MCF 10A (cell line): ENCODE measurements around the gene HABP2. TPM values are rescaled to one million over a fixed set of nuclear protein-coding genes. Genes with fewer than 3 reads are reported as not detected.

Source experiments
- BruUV-seq: library from RNA; stranded (reverse); fragments of 400-500 nt; replicated peaks from 2 replicates; lab custom pipeline; 2021; lab: Mats Ljungman, UMichigan
- CTCF ChIA-PET: fragments of 300-600 bp; sonication (Branson Sonifier 250); formaldehyde crosslinking; extraction: SDS; loops from one replicate; lab custom pipeline; 2021; ENCODE audit warnings: antibody characterized with exemption, inconsistent platforms; lab: Yijun Ruan, JAX
- POLR2A ChIA-PET: fragments of 300-600, 350-650 bp; sonication (Branson Sonifier 250); formaldehyde crosslinking; extraction: SDS; loops from one replicate; lab custom pipeline; 2020; ENCODE audit warnings: antibody characterized with exemption, inconsistent platforms; lab: Yijun Ruan, JAX
- DNase-seq: peaks from one replicate; pipeline ENCODE4 v3.0.0-alpha.2; 2018; ENCODE audit not compliant: unreplicated experiment
- H3K27ac Mint-ChIP-seq: one replicate; pipeline ENCODE4 v1.8.0; 2022; ENCODE audit warnings: mild to moderate bottlenecking, low read depth, mixed read lengths; ENCODE audit not compliant: unreplicated experiment
- H3K27me3 Mint-ChIP-seq: one replicate; pipeline ENCODE4 v1.8.0; 2022; ENCODE audit warnings: mixed read lengths; ENCODE audit not compliant: insufficient read depth, unreplicated experiment
- H3K36me3 Mint-ChIP-seq: one replicate; pipeline ENCODE4 v1.8.0; 2022; ENCODE audit warnings: mild to moderate bottlenecking, moderate library complexity, mixed read lengths; ENCODE audit not compliant: insufficient read depth, unreplicated experiment
- H3K4me1 Mint-ChIP-seq: one replicate; pipeline ENCODE4 v1.8.0; 2022; ENCODE audit warnings: mixed read lengths; ENCODE audit not compliant: insufficient read depth, unreplicated experiment
- H3K4me3 Mint-ChIP-seq: one replicate; pipeline ENCODE4 v1.8.0; 2022; ENCODE audit warnings: mild to moderate bottlenecking, moderate library complexity, mixed read lengths; ENCODE audit not compliant: unreplicated experiment
- H3K9me3 Mint-ChIP-seq: one replicate; pipeline ENCODE4 v1.8.0; 2022; ENCODE audit warnings: mixed read lengths; ENCODE audit not compliant: unreplicated experiment
- intact Hi-C: fragments of 100-400 bp; cut with micrococcal nuclease; formaldehyde crosslinking; loops from 2 replicates; pipeline ENCODE4 v1.14.1; 2022
- total RNA-seq: library from RNA; stranded (reverse); gene quantifications from 2 replicates; pipeline ENCODE4 v1.2.3, GENCODE V29; 2022
- TF ChIP-seq, protein P1 (sequence below): fragments of 200-600 bp; IDR thresholded peaks from one replicate; pipeline ENCODE4 v1.8.0; 2022; ENCODE audit warnings: antibody characterized with exemption, mild to moderate bottlenecking; ENCODE audit not compliant: unreplicated experiment

HABP2 gene
- total RNA-seq, 1 experiment from 2014 or later, result not detected

GRCh38 chr10:113511419-113511818 is 41.4 kb upstream of the HABP2 start:
- intact Hi-C loops, result no loop called here
- Mint-ChIP-seq H3K9me3 (peaks cover 11% of the 10 kb centered on the region), H3K36me3 (no peaks in the 10 kb centered on the region), H3K4me1 (no peaks in the 10 kb centered on the region), H3K27ac (no peak overlapping the region), H3K4me3 (no peak overlapping the region), H3K27me3 (peaks cover 48% of the 10 kb centered on the region)
- BruUV-seq, result no TSS peak
- CTCF ChIA-PET, result interaction anchor here (0.7 to 1.7 kb wide), 3 partner anchors 14 to 126 kb away, joined by 4 to 5 read pairs (median 4); no protein-coding TSS in a partner anchor
- DNase-seq, result no peak
- TF ChIP-seq, protein P1, sequence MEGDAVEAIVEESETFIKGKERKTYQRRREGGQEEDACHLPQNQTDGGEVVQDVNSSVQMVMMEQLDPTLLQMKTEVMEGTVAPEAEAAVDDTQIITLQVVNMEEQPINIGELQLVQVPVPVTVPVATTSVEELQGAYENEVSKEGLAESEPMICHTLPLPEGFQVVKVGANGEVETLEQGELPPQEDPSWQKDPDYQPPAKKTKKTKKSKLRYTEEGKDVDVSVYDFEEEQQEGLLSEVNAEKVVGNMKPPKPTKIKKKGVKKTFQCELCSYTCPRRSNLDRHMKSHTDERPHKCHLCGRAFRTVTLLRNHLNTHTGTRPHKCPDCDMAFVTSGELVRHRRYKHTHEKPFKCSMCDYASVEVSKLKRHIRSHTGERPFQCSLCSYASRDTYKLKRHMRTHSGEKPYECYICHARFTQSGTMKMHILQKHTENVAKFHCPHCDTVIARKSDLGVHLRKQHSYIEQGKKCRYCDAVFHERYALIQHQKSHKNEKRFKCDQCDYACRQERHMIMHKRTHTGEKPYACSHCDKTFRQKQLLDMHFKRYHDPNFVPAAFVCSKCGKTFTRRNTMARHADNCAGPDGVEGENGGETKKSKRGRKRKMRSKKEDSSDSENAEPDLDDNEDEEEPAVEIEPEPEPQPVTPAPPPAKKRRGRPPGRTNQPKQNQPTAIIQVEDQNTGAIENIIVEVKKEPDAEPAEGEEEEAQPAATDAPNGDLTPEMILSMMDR, result no peak
- POLR2A ChIA-PET, result no interaction called here

DNA sequence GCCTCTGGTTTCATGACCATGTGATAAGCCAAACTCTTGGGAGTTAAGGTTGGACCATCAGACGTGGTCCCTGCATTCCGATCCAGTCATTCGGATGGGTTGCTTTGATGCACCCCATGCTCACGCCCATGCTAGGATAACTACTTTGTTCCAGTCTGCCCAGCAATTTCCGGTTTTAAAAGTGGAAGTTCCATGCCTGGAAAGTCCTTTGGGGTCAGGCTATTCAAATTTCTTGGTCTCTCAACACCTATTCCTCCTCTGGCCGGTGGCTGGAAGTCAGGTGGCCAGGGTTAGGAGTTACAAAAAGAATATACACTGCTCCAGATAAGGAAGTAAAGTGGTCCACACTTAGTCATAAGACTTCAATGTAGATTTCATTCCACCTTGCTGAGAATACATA is 37.7 kb upstream of the HABP2 start:
- Mint-ChIP-seq H3K9me3 (peaks cover 11% of the 10 kb centered on the region), H3K4me1 (no peaks in the 10 kb centered on the region), H3K36me3 (no peaks in the 10 kb centered on the region), H3K27ac (no peak overlapping the region), H3K27me3 (peaks cover 32% of the 10 kb centered on the region), H3K4me3 (no peak overlapping the region)
- TF ChIP-seq, protein P1, result no peak
- no TSS peak for BruUV-seq
- ChIA-PET POLR2A (no interaction called here), CTCF (no interaction called here)
- intact Hi-C loops, result no loop called here
- DNase-seq, result no peak

DNA sequence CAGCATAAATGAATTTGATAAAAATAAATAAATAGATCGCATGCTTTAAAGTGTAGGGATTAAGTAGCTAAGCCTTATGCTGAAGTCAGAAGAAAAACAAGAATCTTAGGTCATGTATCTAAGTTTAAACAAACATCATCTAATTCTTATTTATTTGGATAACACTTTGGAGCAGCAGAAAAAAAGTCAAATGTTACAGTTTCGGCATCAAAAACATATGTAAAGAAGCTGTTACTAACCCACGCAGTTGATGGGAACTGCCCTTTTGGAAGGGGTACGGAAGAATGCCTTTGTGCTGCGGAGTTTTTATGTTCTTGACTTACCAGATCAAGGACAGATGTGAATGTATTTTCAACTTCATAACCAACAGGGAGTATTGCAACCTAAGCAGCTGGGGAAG is 37.3 kb upstream of the HABP2 start:
- TF ChIP-seq, protein P1, result no peak
- H3K36me3 Mint-ChIP-seq, result no peaks in the 10 kb centered on the region
- no peak overlapping the region for H3K27ac Mint-ChIP-seq
- H3K4me1 Mint-ChIP-seq, result no peaks in the 10 kb centered on the region
- peaks cover 32% of the 10 kb centered on the region for H3K27me3 Mint-ChIP-seq
- CTCF ChIA-PET, result interaction anchor here (0.6 kb wide), 1 partner anchor 1903 kb away, joined by 3 read pairs; no protein-coding TSS in a partner anchor
- intact Hi-C loops, result no loop called here
- no TSS peak for BruUV-seq
- POLR2A ChIA-PET, result no interaction called here
- no peak overlapping the region for H3K4me3 Mint-ChIP-seq
- peaks cover 11% of the 10 kb centered on the region for H3K9me3 Mint-ChIP-seq
- no peak for DNase-seq

GRCh38 chr10:113516061-113516460 is 36.8 kb upstream of the HABP2 start:
- Mint-ChIP-seq H3K27ac (no peak overlapping the region), H3K36me3 (no peaks in the 10 kb centered on the region), H3K9me3 (peaks cover 11% of the 10 kb centered on the region), H3K27me3 (peaks cover 27% of the 10 kb centered on the region), H3K4me1 (no peaks in the 10 kb centered on the region), H3K4me3 (no peak overlapping the region)
- no TSS peak for BruUV-seq
- no peak for DNase-seq
- intact Hi-C loops, result no loop called here
- TF ChIP-seq, protein P1, result no peak
- CTCF ChIA-PET, result interaction anchor here (0.6 kb wide), 1 partner anchor 1903 kb away, joined by 3 read pairs; no protein-coding TSS in a partner anchor
- POLR2A ChIA-PET, result no interaction called here
